Astrocyte (in vitro differentiated cells and primary cell): ENCODE data around the gene ACOT12. TPM values are rescaled to one million over a fixed set of nuclear protein-coding genes. Genes with fewer than 3 reads are reported as not detected.

Source experiments
- DNase-seq: peaks from one replicate; pipeline ENCODE4 v3.0.0-alpha.2; 2010; ENCODE audit warnings: low read depth
- FAIRE-seq: peaks from 2 replicates; lab custom pipeline; 2011; peaks lifted over from hg19 to GRCh38; lab: Jason Lieb, UNC
- H2AFZ ChIP-seq: 2 replicates; pipeline ENCODE4 v1.6.0; 2012; ENCODE audit warnings: low read depth, low read length, inconsistent platforms
- H3K27ac ChIP-seq: 2 replicates; pipeline ENCODE4 v1.5.1; 2011; ENCODE audit warnings: low read depth, low read length, inconsistent platforms
- H3K27me3 ChIP-seq: 2 replicates; pipeline ENCODE4 v1.6.0; 2011; ENCODE audit warnings: low read length, inconsistent platforms; ENCODE audit not compliant: insufficient read depth
- H3K36me3 ChIP-seq: 2 replicates; pipeline ENCODE4 v1.5.1; 2011; ENCODE audit warnings: low read length, inconsistent platforms; ENCODE audit not compliant: insufficient read depth
- H3K4me1 ChIP-seq: 2 replicates; pipeline ENCODE4 v1.5.1; 2011; ENCODE audit warnings: low read length, inconsistent platforms; ENCODE audit not compliant: insufficient read depth
- H3K4me2 ChIP-seq: 2 replicates; pipeline ENCODE4 v1.6.0; 2012; ENCODE audit warnings: low read length, inconsistent platforms
- H3K4me3 ChIP-seq: 2 replicates; pipeline ENCODE4 v1.5.1; 2011; ENCODE audit warnings: low read depth, mild to moderate bottlenecking, low read length, inconsistent platforms; ENCODE audit not compliant: insufficient read depth
- H3K79me2 ChIP-seq: 2 replicates; pipeline ENCODE4 v1.6.0; 2012; ENCODE audit warnings: mild to moderate bottlenecking, low read length, inconsistent platforms; ENCODE audit not compliant: insufficient read depth
- H3K9ac ChIP-seq: 2 replicates; pipeline ENCODE4 v1.6.0; 2012; ENCODE audit warnings: mild to moderate bottlenecking, low read length, inconsistent platforms
- H3K9me3 ChIP-seq: 2 replicates; pipeline ENCODE4 v1.5.1; 2012; ENCODE audit warnings: low read depth, mild to moderate bottlenecking, low read length, inconsistent platforms; ENCODE audit not compliant: insufficient read depth
- H4K20me1 ChIP-seq: 2 replicates; pipeline ENCODE4 v1.6.0; 2012; ENCODE audit warnings: low read length, inconsistent platforms; ENCODE audit not compliant: insufficient read depth
- H3K27ac Mint-ChIP-seq: one replicate; pipeline ENCODE4 v1.8.0; 2021; ENCODE audit warnings: mild to moderate bottlenecking, mixed read lengths; ENCODE audit not compliant: unreplicated experiment
- H3K27me3 Mint-ChIP-seq: one replicate; pipeline ENCODE4 v1.8.0; 2021; ENCODE audit warnings: low read depth, mixed read lengths; ENCODE audit not compliant: unreplicated experiment
- H3K36me3 Mint-ChIP-seq: one replicate; pipeline ENCODE4 v1.8.0; 2021; ENCODE audit warnings: low read depth, mixed read lengths; ENCODE audit not compliant: unreplicated experiment
- H3K4me1 Mint-ChIP-seq: one replicate; pipeline ENCODE4 v1.8.0; 2021; ENCODE audit warnings: low read depth, mixed read lengths; ENCODE audit not compliant: unreplicated experiment
- H3K4me3 Mint-ChIP-seq: one replicate; pipeline ENCODE4 v1.8.0; 2021; ENCODE audit warnings: mild to moderate bottlenecking, moderate library complexity, mixed read lengths; ENCODE audit not compliant: unreplicated experiment
- H3K9me3 Mint-ChIP-seq: one replicate; pipeline ENCODE4 v1.8.0; 2021; ENCODE audit warnings: mild to moderate bottlenecking, mixed read lengths; ENCODE audit not compliant: unreplicated experiment
- CTCF ChIP-seq: IDR thresholded peaks from 2 replicates; pipeline ENCODE4 v1.5.1; 2011; ENCODE audit warnings: low read depth, mild to moderate bottlenecking, inconsistent platforms, low read length, moderate library complexity; ENCODE audit not compliant: insufficient read depth
- EZH2 ChIP-seq: IDR thresholded peaks from 2 replicates; pipeline ENCODE4 v1.6.1; 2012; ENCODE audit warnings: mild to moderate bottlenecking, low read length, inconsistent platforms; ENCODE audit not compliant: insufficient read depth
- total RNA-seq: library from RNA; stranded (reverse); gene quantifications from 2 replicates; pipeline ENCODE4 v1.2.1, GENCODE V29; 2021

The ACOT12 gene
- total RNA-seq, 1 donor from 2014 or later = 0.09 TPM

GRCh38 chr5:81290146-81290545 lies 103.8 kb downstream of the ACOT12 start:
- H3K4me1 ChIP-seq = no peaks in the 10 kb centered on the region
- Mint-ChIP-seq H3K27me3 (no peaks in the 10 kb centered on the region), H3K4me3 (no peak overlapping the region), H3K36me3 (peaks cover 9% of the 10 kb centered on the region), H3K9me3 (peaks cover 10% of the 10 kb centered on the region), H3K27ac (no peak overlapping the region), H3K4me1 (no peaks in the 10 kb centered on the region)
- FAIRE-seq (no peak), DNase-seq (no peak)
- no peak overlapping the region for H3K4me2 ChIP-seq
- peaks cover 63% of the 10 kb centered on the region for H3K79me2 ChIP-seq
- TF ChIP-seq CTCF (no peak), EZH2 (no peak)
- H3K9ac ChIP-seq = no peak overlapping the region
- no peak overlapping the region for H3K27ac ChIP-seq
- H3K4me3 ChIP-seq = no peak overlapping the region
- no peak overlapping the region for H2AFZ ChIP-seq
- H3K9me3 ChIP-seq = no peaks in the 10 kb centered on the region
- no peaks in the 10 kb centered on the region for H3K36me3 ChIP-seq
- no peaks in the 10 kb centered on the region for H3K27me3 ChIP-seq
- peaks cover 14% of the 10 kb centered on the region for H4K20me1 ChIP-seq

DNA sequence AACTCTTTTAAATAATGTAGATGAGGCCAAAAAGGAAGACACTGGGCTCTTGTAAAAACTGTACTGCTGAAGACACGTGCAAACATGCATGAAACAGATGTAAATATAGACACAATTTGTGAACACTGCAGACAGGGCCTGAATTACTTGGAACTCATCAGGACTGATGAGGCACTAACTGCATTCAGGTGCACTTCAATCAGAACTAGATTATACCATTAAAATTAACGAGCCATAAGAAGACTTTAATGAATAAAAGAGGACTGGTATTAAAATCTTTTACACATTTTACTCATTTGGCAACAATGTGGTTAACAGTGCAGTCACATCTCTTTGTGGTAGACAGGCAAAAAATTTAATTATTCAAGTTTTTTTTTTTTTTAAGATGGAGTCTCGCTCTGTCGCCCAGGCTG lies 105.9 kb downstream of the ACOT12 start:
- Mint-ChIP-seq H3K9me3 (peaks cover 9% of the 10 kb centered on the region), H3K36me3 (peaks cover 1% of the 10 kb centered on the region), H3K27me3 (no peaks in the 10 kb centered on the region), H3K4me3 (no peak overlapping the region), H3K4me1 (no peaks in the 10 kb centered on the region), H3K27ac (no peak overlapping the region)
- H3K27me3 ChIP-seq = no peaks in the 10 kb centered on the region
- DNase-seq = no peak
- no peaks in the 10 kb centered on the region for H3K4me1 ChIP-seq
- no peak overlapping the region for H3K4me2 ChIP-seq
- no peak overlapping the region for H3K9ac ChIP-seq
- H3K9me3 ChIP-seq = no peaks in the 10 kb centered on the region
- H4K20me1 ChIP-seq = peaks cover 12% of the 10 kb centered on the region
- no peak overlapping the region for H3K4me3 ChIP-seq
- no peaks in the 10 kb centered on the region for H3K36me3 ChIP-seq
- FAIRE-seq = no peak
- no peak for TF ChIP-seq CTCF
- TF ChIP-seq EZH2 = no peak
- H3K27ac ChIP-seq = no peak overlapping the region
- H2AFZ ChIP-seq = no peak overlapping the region
- peaks cover 43% of the 10 kb centered on the region for H3K79me2 ChIP-seq

- no peak overlapping the region for H2AFZ ChIP-seq
- H3K9ac ChIP-seq = no peak overlapping the region
- TF ChIP-seq EZH2 (no peak), CTCF (no peak)
- H3K79me2 ChIP-seq = peaks cover 27% of the 10 kb centered on the region
- no peak overlapping the region for H3K4me3 ChIP-seq
- no peaks in the 10 kb centered on the region for H3K27me3 ChIP-seq
- H3K4me2 ChIP-seq = no peak overlapping the region
- FAIRE-seq = no peak
- no peaks in the 10 kb centered on the region for H3K9me3 Mint-ChIP-seq
- H3K9me3 ChIP-seq = no peaks in the 10 kb centered on the region
- H4K20me1 ChIP-seq = peaks cover 10% of the 10 kb centered on the region
- H3K4me3 Mint-ChIP-seq = no peak overlapping the region
- H3K27me3 Mint-ChIP-seq = no peaks in the 10 kb centered on the region
- H3K4me1 ChIP-seq = no peaks in the 10 kb centered on the region
- DNase-seq = no peak
- no peaks in the 10 kb centered on the region for H3K36me3 ChIP-seq
- H3K27ac ChIP-seq = no peak overlapping the region
- H3K36me3 Mint-ChIP-seq = no peaks in the 10 kb centered on the region
- H3K27ac Mint-ChIP-seq = no peak overlapping the region
- H3K4me1 Mint-ChIP-seq = no peaks in the 10 kb centered on the region
These were observed 107.8 kb downstream of the ACOT12 start for GRCh38 chr5:81286059-81286617.
